Liver (tissue), 9 donors: ENCODE data around the gene HOXB4. TPM values are rescaled to one million over a fixed set of nuclear protein-coding genes. Genes with fewer than 3 reads are reported as not detected.
A peak's percentile ranks its signal among the peaks of the same experiment; 100 is the strongest.

Source experiments
- DNase-seq: peaks from one replicate; pipeline ENCODE4 v3.0.0-alpha.2; 2017; ENCODE audit warnings: low spot score
- H3K27ac ChIP-seq, 2 donors: one replicate each; pipeline ENCODE4 v1.7.0; 2013; ENCODE audit warnings: inconsistent platforms in 2 of 2, low read length in 2 of 2, control low read depth in 1 of 2, low read depth in 1 of 2, mild to moderate bottlenecking in 1 of 2
- H3K27me3 ChIP-seq, 4 donors: one replicate each; pipeline versions ENCODE4 v1.6.1 to v1.7.0; 2013; ENCODE audit warnings: low read length in 3 of 4, inconsistent platforms in 1 of 4, mild to moderate bottlenecking in 1 of 4, moderate library complexity in 1 of 4; ENCODE audit not compliant: control insufficient read depth in 4 of 4, insufficient read depth in 4 of 4
- H3K36me3 ChIP-seq, 4 donors: one replicate each; pipeline versions ENCODE4 v1.6.1 to v1.7.0; 2013; ENCODE audit warnings: low read length in 3 of 4, mild to moderate bottlenecking in 3 of 4, low read depth in 1 of 4, moderate library complexity in 1 of 4; ENCODE audit not compliant: control insufficient read depth in 4 of 4, insufficient read depth in 3 of 4
- H3K4me1 ChIP-seq, 4 donors: one replicate each; pipeline versions ENCODE4 v1.6.1 to v1.7.0; 2013; ENCODE audit warnings: low read length in 3 of 4, mild to moderate bottlenecking in 3 of 4, moderate library complexity in 1 of 4; ENCODE audit not compliant: control insufficient read depth in 4 of 4, insufficient read depth in 4 of 4
- H3K4me3 ChIP-seq, 3 donors: one replicate each; pipeline versions ENCODE4 v1.6.1 to v1.7.0; 2013; ENCODE audit warnings: low read length in 3 of 3, control low read depth in 1 of 3, low read depth in 1 of 3, mild to moderate bottlenecking in 1 of 3
- H3K9ac ChIP-seq, 2 donors: one replicate each; pipeline ENCODE4 v1.7.0; 2013; ENCODE audit warnings: low read length in 2 of 2, mild to moderate bottlenecking in 2 of 2, moderate library complexity in 2 of 2, control low read depth in 1 of 2, low read depth in 1 of 2
- H3K9me3 ChIP-seq, 4 donors: one replicate each; pipeline versions ENCODE4 v1.6.1 to v1.7.0; 2013; ENCODE audit warnings: low read length in 3 of 4; ENCODE audit not compliant: control insufficient read depth in 4 of 4
- EGR1 ChIP-seq, 2 donors: IDR thresholded peaks; 2 replicates each; pipeline ENCODE4 v1.6.1; 2016 to 2018; ENCODE audit warnings: antibody characterized with exemption in 2 of 2, low read depth in 2 of 2
- FOXA1 ChIP-seq: IDR thresholded peaks from 2 replicates; pipeline ENCODE4 v1.6.1; 2016; ENCODE audit warnings: antibody characterized with exemption
- FOXA2 ChIP-seq: IDR thresholded peaks from 2 replicates; pipeline ENCODE4 v1.6.1; 2016; ENCODE audit warnings: antibody characterized with exemption
- GABPA ChIP-seq, 2 donors: IDR thresholded peaks in 1 of 2; conservative IDR thresholded peaks in 1 of 2; 2 replicates each; pipeline ENCODE4 v1.6.1; 2016; ENCODE audit warnings: antibody characterized with exemption in 2 of 2, mild to moderate bottlenecking in 1 of 2, moderate library complexity in 1 of 2
- HNF4A ChIP-seq, 2 donors: conservative IDR thresholded peaks; 2 replicates each; pipeline ENCODE4 v1.6.1; 2016; ENCODE audit warnings: antibody characterized with exemption in 2 of 2, mild to moderate bottlenecking in 2 of 2
- HNF4G ChIP-seq: IDR thresholded peaks from 2 replicates; pipeline ENCODE4 v1.6.1; 2016; ENCODE audit warnings: antibody characterized with exemption
- JUND ChIP-seq, 2 donors: IDR thresholded peaks; 2 replicates each; pipeline ENCODE4 v1.6.1; 2016; ENCODE audit warnings: antibody characterized with exemption in 2 of 2
- NR2F2 ChIP-seq: IDR thresholded peaks from 2 replicates; pipeline ENCODE4 v1.6.1; 2016; ENCODE audit warnings: antibody characterized with exemption
- RAD21 ChIP-seq, 2 donors: IDR thresholded peaks; 2 replicates each; pipeline ENCODE4 v1.6.1; 2016; ENCODE audit warnings: antibody characterized with exemption in 2 of 2, mild to moderate bottlenecking in 2 of 2
- RXRA ChIP-seq, 2 donors: IDR thresholded peaks; 2 replicates each; pipeline ENCODE4 v1.6.1; 2017 to 2018; ENCODE audit warnings: antibody characterized with exemption in 2 of 2, mild to moderate bottlenecking in 1 of 2
- SP1 ChIP-seq: IDR thresholded peaks from 2 replicates; pipeline ENCODE4 v1.6.1; 2018; ENCODE audit warnings: antibody characterized with exemption, mild to moderate bottlenecking
- TAF1 ChIP-seq: conservative IDR thresholded peaks from 2 replicates; pipeline ENCODE4 v1.6.1; 2016; ENCODE audit warnings: antibody characterized with exemption, mild to moderate bottlenecking
- YY1 ChIP-seq: IDR thresholded peaks from 2 replicates; pipeline ENCODE4 v1.6.1; 2016; ENCODE audit warnings: antibody characterized with exemption, mild to moderate bottlenecking
- WGBS: extraction: QIAGEN DNeasy Blood & Tissue Kit; methylation state at CpG from one replicate; pipeline ENCODE4 v1.1.7; 2013; 5-methylcytosine and 5-hydroxymethylcytosine counted together
- polyA plus RNA-seq, 2 donors: library from polyadenylated mRNA; stranded (reverse) in 1 of 2; unstranded in 1 of 2; fragments of 200-250 nt in 1 of 2; fragments of >200 nt in 1 of 2; fragmentation: Nextera tagmentation in 1 of 2; extraction: Ambion mirVana in 1 of 2; gene quantifications; one replicate each; pipeline versions ENCODE4 v1.2.1 to v1.2.3, GENCODE V29; 2013 to 2015
- total RNA-seq, 2 donors: library from RNA; depleted of rRNA; stranded (reverse); fragments of >200 nt; gene quantifications; one replicate each; pipeline ENCODE4 v1.2.3, GENCODE V29; 2014
- TF ChIP-seq, protein P1 (sequence below): fragments of 150-350 bp; IDR thresholded peaks from 2 replicates; pipeline ENCODE4 v1.5.1; 2017; ENCODE audit warnings: improper control_type of control experiment, low read depth, low read length; ENCODE audit not compliant: missing input control
- TF ChIP-seq, protein P2 (sequence below): IDR thresholded peaks from 2 replicates; pipeline ENCODE4 v1.6.1; 2016; ENCODE audit warnings: antibody characterized with exemption
- TF ChIP-seq, protein P3 (sequence below): IDR thresholded peaks from 2 replicates; pipeline ENCODE4 v1.6.1; 2016; ENCODE audit warnings: antibody characterized with exemption
- TF ChIP-seq, protein P4 (sequence below): IDR thresholded peaks from 2 replicates; pipeline ENCODE4 v1.6.1; 2016; ENCODE audit warnings: antibody characterized with exemption
- TF ChIP-seq, protein P5 (sequence below): IDR thresholded peaks from 2 replicates; pipeline ENCODE4 v1.6.1; 2016; ENCODE audit warnings: antibody characterized with exemption, mild to moderate bottlenecking
- donor health status: healthy.
- donor health status: healthy.
- donor health status: healthy.
- donor health status: healthy.
- donor health status: healthy.

The HOXB4 gene
- total and polyA plus RNA-seq, 4 donors = 0.19 to 0.75 (median 0.50) TPM

DNA sequence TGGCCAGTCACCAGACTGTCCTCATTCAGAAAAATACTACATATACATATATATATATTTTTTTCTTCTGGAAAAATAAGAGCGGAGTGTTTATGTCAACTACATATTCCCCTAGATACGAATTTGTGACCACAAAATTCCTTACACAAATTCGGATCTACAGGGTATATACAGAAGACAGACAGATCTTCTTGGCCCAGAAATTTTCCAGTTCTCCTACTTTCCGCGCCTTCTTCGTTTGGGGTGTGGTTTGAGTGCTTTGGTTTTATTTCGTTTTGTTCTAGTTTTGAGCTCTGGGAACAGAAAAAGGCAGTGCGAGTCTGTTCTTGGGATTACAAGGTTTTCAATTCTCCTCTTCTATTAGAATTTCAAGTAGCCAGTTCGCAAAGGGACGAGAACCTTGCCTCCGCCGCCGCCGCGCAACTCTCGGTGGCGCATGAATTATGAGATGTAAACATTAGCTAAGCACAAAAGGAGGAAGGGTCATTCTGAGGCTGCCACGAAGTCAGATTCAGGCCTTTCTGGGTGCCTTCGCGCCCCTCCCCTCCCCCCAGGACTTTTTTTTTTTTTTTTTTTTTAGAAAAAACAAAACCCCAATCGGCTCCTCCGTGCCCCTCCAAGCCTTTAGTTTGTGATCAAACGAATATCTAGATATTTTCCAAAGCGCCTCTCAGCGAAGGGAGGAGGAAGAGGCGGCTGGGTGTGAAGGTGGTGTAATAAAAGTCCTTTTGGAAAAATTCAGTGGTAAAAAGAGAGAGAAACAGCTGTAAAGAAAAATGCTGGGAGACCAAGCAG is 1.8 kb upstream of the HOXB4 start (continued):
- TF ChIP-seq, protein P1, sequence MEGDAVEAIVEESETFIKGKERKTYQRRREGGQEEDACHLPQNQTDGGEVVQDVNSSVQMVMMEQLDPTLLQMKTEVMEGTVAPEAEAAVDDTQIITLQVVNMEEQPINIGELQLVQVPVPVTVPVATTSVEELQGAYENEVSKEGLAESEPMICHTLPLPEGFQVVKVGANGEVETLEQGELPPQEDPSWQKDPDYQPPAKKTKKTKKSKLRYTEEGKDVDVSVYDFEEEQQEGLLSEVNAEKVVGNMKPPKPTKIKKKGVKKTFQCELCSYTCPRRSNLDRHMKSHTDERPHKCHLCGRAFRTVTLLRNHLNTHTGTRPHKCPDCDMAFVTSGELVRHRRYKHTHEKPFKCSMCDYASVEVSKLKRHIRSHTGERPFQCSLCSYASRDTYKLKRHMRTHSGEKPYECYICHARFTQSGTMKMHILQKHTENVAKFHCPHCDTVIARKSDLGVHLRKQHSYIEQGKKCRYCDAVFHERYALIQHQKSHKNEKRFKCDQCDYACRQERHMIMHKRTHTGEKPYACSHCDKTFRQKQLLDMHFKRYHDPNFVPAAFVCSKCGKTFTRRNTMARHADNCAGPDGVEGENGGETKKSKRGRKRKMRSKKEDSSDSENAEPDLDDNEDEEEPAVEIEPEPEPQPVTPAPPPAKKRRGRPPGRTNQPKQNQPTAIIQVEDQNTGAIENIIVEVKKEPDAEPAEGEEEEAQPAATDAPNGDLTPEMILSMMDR = no peak
- TF ChIP-seq RAD21 (IDR thresholded peaks at IDR 0.05) (no peak), HNF4A (conservative IDR thresholded peaks at IDR 0.05) (no peak), RXRA (IDR thresholded peaks at IDR 0.05) (no peak), FOXA1 (no peak), YY1 (no peak), NR2F2 (no peak)
- TF ChIP-seq, protein P2, sequence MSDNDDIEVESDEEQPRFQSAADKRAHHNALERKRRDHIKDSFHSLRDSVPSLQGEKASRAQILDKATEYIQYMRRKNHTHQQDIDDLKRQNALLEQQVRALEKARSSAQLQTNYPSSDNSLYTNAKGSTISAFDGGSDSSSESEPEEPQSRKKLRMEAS = no peak

DNA sequence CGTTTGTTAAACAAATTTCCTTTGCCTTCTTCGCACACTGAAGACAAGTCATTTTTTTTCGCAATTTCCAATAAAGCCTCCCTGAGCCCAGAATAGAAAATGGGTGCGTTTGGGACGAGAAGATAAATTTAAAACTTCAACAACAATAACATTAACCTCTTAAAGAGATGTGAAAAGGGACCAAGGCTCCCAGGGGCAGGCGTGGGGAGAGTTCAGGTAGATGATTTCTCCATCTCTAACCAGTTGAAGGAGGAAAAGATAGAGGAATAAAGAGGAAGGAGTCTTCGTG is 1.3 kb upstream of the HOXB4 start:
- TF ChIP-seq NR2F2 (no peak), HNF4A (conservative IDR thresholded peaks at IDR 0.05) (no peak), TAF1 (no peak), RAD21 (IDR thresholded peaks at IDR 0.05) (no peak), HNF4G (no peak), SP1 (no peak), FOXA1 (no peak), RXRA (IDR thresholded peaks at IDR 0.05) (no peak), EGR1 (IDR thresholded peaks at IDR 0.05; ENCODE audit: low read depth in 2 of 2) (no peak), GABPA (IDR thresholded peaks at IDR 0.05 in 1 of 2, conservative IDR thresholded peaks at IDR 0.05 in 1 of 2) (no peak), YY1 (no peak), JUND (IDR thresholded peaks at IDR 0.05) (no peak), FOXA2 (no peak)
- TF ChIP-seq, protein P1 = no peak
- TF ChIP-seq, protein P3, sequence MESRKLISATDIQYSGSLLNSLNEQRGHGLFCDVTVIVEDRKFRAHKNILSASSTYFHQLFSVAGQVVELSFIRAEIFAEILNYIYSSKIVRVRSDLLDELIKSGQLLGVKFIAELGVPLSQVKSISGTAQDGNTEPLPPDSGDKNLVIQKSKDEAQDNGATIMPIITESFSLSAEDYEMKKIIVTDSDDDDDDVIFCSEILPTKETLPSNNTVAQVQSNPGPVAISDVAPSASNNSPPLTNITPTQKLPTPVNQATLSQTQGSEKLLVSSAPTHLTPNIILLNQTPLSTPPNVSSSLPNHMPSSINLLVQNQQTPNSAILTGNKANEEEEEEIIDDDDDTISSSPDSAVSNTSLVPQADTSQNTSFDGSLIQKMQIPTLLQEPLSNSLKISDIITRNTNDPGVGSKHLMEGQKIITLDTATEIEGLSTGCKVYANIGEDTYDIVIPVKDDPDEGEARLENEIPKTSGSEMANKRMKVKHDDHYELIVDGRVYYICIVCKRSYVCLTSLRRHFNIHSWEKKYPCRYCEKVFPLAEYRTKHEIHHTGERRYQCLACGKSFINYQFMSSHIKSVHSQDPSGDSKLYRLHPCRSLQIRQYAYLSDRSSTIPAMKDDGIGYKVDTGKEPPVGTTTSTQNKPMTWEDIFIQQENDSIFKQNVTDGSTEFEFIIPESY = no peak
- TF ChIP-seq, protein P2 = no peak
- TF ChIP-seq, protein P4, sequence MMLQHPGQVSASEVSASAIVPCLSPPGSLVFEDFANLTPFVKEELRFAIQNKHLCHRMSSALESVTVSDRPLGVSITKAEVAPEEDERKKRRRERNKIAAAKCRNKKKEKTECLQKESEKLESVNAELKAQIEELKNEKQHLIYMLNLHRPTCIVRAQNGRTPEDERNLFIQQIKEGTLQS = no peak
- TF ChIP-seq, protein P5, sequence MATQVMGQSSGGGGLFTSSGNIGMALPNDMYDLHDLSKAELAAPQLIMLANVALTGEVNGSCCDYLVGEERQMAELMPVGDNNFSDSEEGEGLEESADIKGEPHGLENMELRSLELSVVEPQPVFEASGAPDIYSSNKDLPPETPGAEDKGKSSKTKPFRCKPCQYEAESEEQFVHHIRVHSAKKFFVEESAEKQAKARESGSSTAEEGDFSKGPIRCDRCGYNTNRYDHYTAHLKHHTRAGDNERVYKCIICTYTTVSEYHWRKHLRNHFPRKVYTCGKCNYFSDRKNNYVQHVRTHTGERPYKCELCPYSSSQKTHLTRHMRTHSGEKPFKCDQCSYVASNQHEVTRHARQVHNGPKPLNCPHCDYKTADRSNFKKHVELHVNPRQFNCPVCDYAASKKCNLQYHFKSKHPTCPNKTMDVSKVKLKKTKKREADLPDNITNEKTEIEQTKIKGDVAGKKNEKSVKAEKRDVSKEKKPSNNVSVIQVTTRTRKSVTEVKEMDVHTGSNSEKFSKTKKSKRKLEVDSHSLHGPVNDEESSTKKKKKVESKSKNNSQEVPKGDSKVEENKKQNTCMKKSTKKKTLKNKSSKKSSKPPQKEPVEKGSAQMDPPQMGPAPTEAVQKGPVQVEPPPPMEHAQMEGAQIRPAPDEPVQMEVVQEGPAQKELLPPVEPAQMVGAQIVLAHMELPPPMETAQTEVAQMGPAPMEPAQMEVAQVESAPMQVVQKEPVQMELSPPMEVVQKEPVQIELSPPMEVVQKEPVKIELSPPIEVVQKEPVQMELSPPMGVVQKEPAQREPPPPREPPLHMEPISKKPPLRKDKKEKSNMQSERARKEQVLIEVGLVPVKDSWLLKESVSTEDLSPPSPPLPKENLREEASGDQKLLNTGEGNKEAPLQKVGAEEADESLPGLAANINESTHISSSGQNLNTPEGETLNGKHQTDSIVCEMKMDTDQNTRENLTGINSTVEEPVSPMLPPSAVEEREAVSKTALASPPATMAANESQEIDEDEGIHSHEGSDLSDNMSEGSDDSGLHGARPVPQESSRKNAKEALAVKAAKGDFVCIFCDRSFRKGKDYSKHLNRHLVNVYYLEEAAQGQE = no peak
- Histone ChIP-seq H3K36me3 (no peaks in the 10 kb centered on the region), H3K4me1 (peaks cover 0 to 6% (median 3%) of the 10 kb centered on the region in 4 donors), H3K4me3 (no peak overlapping the region), H3K9me3 (no peaks in the 10 kb centered on the region), H3K27me3 (peaks cover 4 to 20% (median 9%) of the 10 kb centered on the region in 4 donors), H3K27ac (peak overlapping the region; percentile 51 to 65), H3K9ac (peak overlapping the region in 1 of 2 donors; percentile 20)
- WGBS = 15% methylated on average over 7 of the region's 7 CpGs
- no peak for DNase-seq
